T-helper 9 cell (primary cell): ENCODE data around the gene CATSPERD.
"Not testable (repeated sequence)": the region's sequence is repeated elsewhere in the genome, so short reads cannot be mapped to it uniquely, and the experiment has no call there.

Experiments used
- DNase-seq: peaks from one replicate; pipeline ENCODE4 v3.0.0-alpha.2; 2020

Gene CATSPERD

DNA sequence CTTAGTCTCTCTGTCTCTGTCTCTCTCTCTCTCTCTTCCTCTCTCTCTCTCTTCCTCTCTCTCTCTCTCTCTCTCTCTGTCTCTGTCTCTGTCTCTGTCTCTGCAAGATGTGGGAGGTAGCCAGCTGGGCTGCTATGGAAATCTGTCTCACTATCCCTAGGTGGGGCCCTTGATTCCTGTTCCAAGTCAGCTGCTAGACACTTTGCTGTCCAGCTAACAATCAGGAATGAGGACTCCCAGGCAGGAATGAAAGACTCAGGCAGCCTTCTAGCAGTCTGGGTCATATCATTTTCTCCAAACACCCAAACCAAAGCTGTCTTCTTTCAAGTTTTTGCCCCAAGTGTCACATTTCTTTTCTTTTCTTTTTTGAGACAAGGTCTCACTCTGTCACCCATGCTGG is 23.2 kb downstream of the CATSPERD start:
- DNase-seq = no peak

- not testable (repeated sequence) for DNase-seq
These were observed 24.6 kb downstream of the CATSPERD start for GRCh38 chr19:5744999-5745398.

DNA sequence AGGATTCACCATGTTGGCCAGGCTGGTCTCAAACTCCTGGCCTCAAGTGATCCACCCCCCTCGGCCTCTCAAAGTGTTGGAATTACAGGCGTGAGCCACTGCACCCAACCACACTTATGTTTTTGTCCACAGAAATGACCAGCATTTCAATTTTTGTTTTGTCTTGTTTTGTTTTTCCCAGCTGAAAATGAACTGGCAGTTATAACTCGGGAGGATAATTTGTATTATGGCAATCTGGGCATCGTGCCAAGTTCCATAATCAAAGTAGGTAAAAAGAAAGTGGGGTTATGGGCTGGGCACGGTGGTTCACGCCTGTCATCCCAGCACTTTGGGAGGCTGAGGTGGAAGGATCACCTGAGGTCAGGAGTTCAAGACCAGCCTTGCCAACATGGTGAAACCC is 28.5 kb downstream of the CATSPERD start:
- not testable (repeated sequence) for DNase-seq

GRCh38 chr19:5749505-5749904 is 29.1 kb downstream of the CATSPERD start:
- DNase-seq = no peak

DNA sequence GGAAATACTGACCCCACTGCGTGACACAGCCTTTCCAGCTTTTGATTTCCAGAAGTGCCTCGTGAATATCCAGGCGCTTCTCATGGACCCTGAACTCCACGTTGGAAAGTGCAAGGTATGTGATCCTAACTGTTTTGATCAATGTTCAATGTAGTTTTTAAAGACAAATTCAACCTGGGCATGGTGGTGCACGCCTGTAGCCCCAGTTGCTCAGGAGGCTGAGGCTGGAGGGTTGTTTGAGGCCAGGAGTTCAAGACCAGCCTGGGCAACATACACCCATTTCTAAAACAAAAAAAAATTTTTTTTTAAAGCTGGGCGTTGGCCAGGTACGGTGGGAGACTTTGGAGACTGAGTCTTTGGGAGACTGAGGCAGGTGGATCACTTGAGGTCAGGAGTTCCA is 31.3 kb downstream of the CATSPERD start:
- DNase-seq = no peak

GRCh38 chr19:5753743-5754142 is 33.3 kb downstream of the CATSPERD start:
- no peak for DNase-seq

- no peak for DNase-seq
These were observed 42.3 kb downstream of the CATSPERD start for GRCh38 chr19:5762608-5763217.

- DNase-seq = no peak
These were observed 44.8 kb downstream of the CATSPERD start for GRCh38 chr19:5765220-5765619.

GRCh38 chr19:5767949-5768348 is 47.5 kb downstream of the CATSPERD start:
- DNase-seq = no peak

DNA sequence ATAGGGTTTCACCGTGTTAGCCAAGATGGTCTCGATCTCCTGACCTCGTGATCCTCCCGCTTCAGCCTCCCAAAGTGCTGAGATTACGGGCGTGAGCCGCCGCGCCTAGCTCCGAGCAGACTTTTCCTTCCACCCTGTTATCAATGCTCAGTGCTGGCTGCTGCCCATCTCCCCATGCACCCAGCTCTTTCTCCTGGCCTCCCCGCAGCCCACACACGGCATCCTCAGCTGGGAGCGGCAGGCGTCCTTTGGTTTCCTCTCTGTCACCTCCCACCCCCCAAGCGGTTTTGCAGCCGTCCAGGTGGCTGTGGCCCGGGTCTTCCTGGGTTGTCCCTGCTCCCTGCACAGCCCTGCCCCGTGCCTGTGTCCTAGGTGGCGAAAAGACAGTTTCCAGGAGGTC is 52.0 kb downstream of the CATSPERD start:
- no peak for DNase-seq

- DNase-seq = no peak
These were observed 52.8 kb downstream of the CATSPERD start for GRCh38 chr19:5773276-5773675.

DNA sequence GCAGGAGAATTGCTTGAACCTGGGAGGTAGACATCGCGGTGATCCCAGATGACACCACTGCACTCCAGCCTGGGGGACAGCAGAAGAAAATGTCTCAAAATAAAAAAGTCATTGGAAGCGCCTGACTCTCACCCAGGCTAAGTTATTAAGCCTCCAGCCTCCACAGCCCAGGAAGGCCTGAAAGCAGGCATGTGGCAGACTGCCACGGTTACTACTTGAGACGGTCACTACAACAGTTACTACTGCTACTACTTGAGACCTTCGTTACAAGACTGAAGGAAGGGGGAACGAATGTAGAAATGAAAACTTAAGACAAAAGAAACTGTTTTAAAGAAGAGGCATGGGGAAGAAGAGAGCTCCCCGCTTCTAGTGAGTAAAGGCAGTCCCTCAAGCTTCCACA is 54.5 kb downstream of the CATSPERD start:
- no peak for DNase-seq

GRCh38 chr19:5775668-5776309 is 55.4 kb downstream of the CATSPERD start:
- no peak for DNase-seq

- no peak for DNase-seq
These were observed 58.0 kb downstream of the CATSPERD start for GRCh38 chr19:5778402-5778801.

GRCh38 chr19:5780916-5781315 is 60.5 kb downstream of the CATSPERD start:
- not testable (repeated sequence) for DNase-seq

GRCh38 chr19:5782322-5782721 is 61.9 kb downstream of the CATSPERD start:
- no peak for DNase-seq

- no peak for DNase-seq
These were observed 62.8 kb downstream of the CATSPERD start for GRCh38 chr19:5782945-5783919.

- no peak for DNase-seq
These were observed 64.2 kb downstream of the CATSPERD start, which contains the start of gene PRR22 for GRCh38 chr19:5784581-5785147. TSS of gene PRR22 (minus strand) at chr19:5784746. CDS start at chr19:5784660, 86 bp downstream.

- no peak for DNase-seq
These were observed 65.0 kb downstream of the CATSPERD start for GRCh38 chr19:5785423-5785822.

DNA sequence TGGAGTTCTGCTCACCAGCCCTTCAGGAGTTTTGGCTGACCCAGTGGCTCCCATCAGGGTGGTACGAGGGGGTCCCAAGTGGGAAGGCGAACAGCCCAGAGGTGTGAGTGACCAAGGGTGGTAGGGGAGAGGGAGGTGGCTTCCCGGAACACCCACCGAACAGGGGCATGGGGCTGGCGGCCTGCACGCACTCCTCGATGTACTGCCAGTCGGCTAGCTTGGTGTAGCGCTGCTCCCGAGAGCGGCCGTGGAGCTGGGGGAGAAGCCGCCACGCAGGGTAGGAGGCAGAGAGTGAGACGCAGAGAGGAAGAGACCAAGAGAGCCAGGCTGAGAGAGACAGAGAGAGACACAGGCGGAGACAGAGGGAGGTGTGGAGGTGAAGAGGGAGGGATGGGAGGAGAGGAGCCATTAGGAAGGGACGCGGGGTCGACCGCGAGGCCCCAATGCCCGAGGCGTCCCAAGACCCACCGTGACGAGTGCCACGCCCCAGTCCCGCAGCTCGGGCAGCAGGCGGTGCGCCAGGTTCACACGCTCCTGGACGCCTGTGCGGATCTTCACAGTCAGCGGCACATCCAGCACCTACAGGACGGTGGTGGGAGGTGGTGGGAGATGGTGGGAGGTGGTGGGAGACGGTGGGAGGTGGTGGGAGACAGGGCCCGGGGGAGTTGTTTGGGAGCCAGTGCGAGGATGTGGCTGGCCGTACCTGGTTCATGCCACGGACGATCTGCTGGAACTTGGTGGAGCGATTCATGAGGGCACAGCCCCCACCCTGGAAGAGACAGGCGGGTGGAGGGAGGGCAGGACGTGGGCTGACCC is 66.4 kb downstream of the CATSPERD start:
- no peak for DNase-seq

- no peak for DNase-seq
These were observed 67.2 kb downstream of the CATSPERD start for GRCh38 chr19:5787409-5788182.
